PFSK-1 (cell line): ENCODE measurements around the gene MRPL16. TPM values are rescaled to one million over a fixed set of nuclear protein-coding genes. Genes with fewer than 3 reads are reported as not detected.

Source experiments
- FOXP2 ChIP-seq: optimal IDR thresholded peaks from 2 replicates; pipeline ENCODE3; 2011; ENCODE audit warnings: borderline replicate concordance, control low read depth, inconsistent platforms; ENCODE audit not compliant: insufficient read depth; ENCODE audit errors: extremely low read length, extremely low read depth
- POLR2AphosphoS5 ChIP-seq: IDR thresholded peaks from 2 replicates; pipeline ENCODE4 v1.6.1; 2012; ENCODE audit warnings: low read depth, mild to moderate bottlenecking, control low read depth, low read length, moderate library complexity
- SIN3A ChIP-seq: IDR thresholded peaks from 2 replicates; pipeline ENCODE4 v1.6.1; 2012; ENCODE audit warnings: mild to moderate bottlenecking, low read length, moderate library complexity, borderline replicate concordance; ENCODE audit not compliant: insufficient read depth
- TAF1 ChIP-seq: IDR thresholded peaks from 2 replicates; pipeline ENCODE4 v1.6.1; 2012; ENCODE audit warnings: low read length, control low read depth, borderline replicate concordance; ENCODE audit not compliant: insufficient read depth
- polyA plus RNA-seq: library from polyadenylated mRNA; unstranded; fragments of >200 nt; gene quantifications from one replicate; pipeline ENCODE4 v1.2.1, GENCODE V29; 2012; ENCODE audit warnings: low read depth, missing spikeins; ENCODE audit not compliant: insufficient read length
- TF ChIP-seq, protein P1 (sequence below), 2 experiments: IDR thresholded peaks; 2 replicates each; pipeline versions ENCODE4 v1.6.1 to v1.8.0; 2011 to 2012; ENCODE audit warnings: low read depth in 2 of 2, low read length in 2 of 2, control low read depth in 1 of 2, inconsistent platforms in 1 of 2, mild to moderate bottlenecking in 1 of 2, moderate library complexity in 1 of 2; ENCODE audit not compliant: insufficient read depth in 1 of 2

MRPL16 gene
- polyA plus RNA-seq, result 34.3 TPM

DNA sequence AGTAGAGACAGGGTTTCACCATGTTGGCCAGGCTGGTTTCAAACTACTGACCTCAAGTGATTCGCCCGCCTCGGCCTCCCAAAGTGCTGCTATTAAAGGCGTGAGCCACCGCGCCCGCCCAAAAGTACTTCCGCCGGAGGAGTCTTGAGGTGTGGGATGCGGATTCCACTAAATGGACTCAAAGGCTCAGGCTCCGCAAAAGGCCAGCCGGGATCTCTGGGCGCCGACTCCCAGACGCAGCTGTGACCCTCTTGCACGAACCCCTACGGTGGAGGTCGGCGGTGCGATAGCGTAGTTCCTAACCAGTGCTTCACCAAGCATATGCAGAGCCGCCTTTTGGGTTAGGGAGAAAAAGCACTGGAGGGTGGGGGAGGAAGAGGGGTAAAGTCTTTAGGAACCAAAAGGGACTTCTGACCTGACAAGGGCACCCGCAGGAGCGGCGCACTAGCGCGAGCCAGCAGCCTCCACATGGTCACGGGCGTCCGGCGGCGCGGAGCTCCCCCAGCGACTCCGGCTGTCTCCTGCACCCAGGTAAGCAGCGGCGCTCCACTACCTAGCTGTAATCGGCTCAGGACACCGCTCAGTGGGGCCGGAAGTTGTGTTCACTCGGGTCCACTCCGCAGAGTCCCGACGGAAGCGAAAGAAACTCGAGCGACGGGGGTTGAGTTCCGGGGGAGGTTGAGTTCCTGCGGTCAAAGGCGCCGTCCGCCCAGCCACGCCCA, at the start of gene MRPL16:
TSS of gene MRPL16 (minus strand) at position 590 of the 722 bp plus-strand sequence. CDS start at position 470, 120 bp downstream.
- peak; percentile 93 for TF ChIP-seq POLR2AphosphoS5
- peak; percentile 78; the same call in 1 of the 2 replicates for TF ChIP-seq SIN3A
- peak; percentile 99 for TF ChIP-seq TAF1
- peak; percentile 64 for TF ChIP-seq FOXP2
- TF ChIP-seq, protein P1, sequence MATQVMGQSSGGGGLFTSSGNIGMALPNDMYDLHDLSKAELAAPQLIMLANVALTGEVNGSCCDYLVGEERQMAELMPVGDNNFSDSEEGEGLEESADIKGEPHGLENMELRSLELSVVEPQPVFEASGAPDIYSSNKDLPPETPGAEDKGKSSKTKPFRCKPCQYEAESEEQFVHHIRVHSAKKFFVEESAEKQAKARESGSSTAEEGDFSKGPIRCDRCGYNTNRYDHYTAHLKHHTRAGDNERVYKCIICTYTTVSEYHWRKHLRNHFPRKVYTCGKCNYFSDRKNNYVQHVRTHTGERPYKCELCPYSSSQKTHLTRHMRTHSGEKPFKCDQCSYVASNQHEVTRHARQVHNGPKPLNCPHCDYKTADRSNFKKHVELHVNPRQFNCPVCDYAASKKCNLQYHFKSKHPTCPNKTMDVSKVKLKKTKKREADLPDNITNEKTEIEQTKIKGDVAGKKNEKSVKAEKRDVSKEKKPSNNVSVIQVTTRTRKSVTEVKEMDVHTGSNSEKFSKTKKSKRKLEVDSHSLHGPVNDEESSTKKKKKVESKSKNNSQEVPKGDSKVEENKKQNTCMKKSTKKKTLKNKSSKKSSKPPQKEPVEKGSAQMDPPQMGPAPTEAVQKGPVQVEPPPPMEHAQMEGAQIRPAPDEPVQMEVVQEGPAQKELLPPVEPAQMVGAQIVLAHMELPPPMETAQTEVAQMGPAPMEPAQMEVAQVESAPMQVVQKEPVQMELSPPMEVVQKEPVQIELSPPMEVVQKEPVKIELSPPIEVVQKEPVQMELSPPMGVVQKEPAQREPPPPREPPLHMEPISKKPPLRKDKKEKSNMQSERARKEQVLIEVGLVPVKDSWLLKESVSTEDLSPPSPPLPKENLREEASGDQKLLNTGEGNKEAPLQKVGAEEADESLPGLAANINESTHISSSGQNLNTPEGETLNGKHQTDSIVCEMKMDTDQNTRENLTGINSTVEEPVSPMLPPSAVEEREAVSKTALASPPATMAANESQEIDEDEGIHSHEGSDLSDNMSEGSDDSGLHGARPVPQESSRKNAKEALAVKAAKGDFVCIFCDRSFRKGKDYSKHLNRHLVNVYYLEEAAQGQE (IDR thresholded peaks at IDR 0.05; ENCODE audit: insufficient read depth in 1 of 2, low read depth in 2 of 2, low read length in 2 of 2), result peak in 1 of 2 experiments; percentile 78; a peak in 2 of 4 replicates

DNA sequence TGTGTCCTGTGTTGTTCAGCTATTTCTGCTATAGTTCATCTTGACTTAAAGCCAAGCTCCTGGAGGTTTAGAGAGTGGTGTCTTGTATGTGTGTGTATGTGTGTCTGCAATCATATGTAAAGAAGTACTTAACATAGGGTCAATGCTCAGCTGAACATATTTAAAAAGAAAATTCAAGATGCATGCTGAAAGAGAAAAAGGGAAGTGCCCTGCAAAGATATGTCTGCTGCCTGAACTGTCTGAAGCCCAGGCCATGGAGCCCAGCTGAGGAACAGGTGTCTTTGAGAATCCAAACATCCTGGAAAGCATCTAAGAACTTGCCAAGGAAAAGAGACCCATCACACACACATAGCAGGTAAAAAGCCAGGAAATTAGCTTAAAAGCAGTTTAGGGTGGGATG, 49.1 kb upstream of the MRPL16 start:
- no peak for TF ChIP-seq POLR2AphosphoS5

DNA sequence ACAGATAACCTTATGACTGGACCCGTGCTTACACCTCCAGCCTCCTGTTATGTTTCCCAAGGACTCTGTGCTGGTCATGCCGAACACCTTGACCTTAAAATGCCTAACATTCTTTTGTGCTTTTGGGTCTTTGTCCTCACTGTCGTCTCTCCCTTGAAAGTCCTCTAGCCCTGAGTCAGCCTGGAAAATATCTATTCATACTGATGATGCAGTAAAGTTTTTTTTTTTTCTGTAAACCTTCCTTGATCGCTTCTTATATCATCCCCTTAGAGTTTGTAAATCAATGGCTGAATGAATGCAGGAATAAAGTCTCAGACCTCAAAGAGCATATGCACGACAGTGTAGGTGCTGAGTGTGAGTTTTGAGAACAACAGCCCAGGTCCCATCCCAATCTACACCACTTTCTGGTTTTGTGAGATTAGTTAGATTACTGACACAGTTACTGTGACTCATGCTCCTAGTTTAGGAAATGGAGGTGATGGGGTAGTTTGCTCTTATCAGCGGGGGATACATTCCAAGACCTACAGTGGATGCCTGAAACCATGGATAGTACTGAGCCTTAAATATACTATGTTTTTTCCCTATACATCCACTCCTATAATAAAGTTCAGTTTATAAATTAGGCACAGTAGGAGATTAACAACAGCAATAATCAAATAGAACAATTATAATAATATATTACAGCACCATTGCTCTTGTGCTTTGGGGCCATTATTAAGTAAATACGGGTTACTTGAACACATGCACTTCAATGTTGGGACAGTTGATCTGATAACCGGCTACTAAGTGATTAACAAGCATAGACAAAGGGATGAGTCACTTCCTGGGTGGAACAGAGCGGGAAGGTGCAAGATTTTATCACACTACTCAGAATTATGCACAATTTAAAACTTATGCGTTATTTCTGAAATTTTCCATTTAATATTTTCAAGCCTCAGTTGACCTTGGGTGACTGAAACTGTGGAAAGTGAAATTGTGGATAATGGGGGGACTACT, 47.2 kb upstream of the MRPL16 start:
- TF ChIP-seq, protein P1 (IDR thresholded peaks at IDR 0.05; ENCODE audit: insufficient read depth in 1 of 2, low read depth in 2 of 2, low read length in 2 of 2), result no peak
- TF ChIP-seq POLR2AphosphoS5 (no peak), SIN3A (no peak), FOXP2 (no peak), TAF1 (no peak)

DNA sequence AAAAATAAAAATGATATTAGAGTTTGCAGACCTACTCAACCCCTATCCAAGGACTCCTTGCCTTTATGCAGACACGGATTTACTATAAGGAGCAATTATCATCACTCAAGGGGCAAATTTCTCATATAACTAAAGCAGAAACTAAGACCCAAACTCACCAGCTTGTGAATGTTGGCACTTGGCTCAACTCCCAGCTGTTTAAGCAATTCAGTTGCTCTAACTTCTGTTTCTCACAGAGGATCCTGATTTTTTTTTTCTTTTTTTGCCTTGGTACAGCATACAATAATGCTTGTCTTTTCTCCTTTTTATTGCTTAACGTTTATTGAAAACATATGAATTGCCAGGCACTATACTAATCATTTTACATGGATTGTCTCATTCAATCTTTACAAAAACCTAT, 44.3 kb upstream of the MRPL16 start:
- TF ChIP-seq, protein P1 (IDR thresholded peaks at IDR 0.05; ENCODE audit: insufficient read depth in 1 of 2, low read depth in 2 of 2, low read length in 2 of 2), result no peak
- no peak for TF ChIP-seq FOXP2
- no peak for TF ChIP-seq TAF1
- no peak for TF ChIP-seq POLR2AphosphoS5
- no peak for TF ChIP-seq SIN3A

DNA sequence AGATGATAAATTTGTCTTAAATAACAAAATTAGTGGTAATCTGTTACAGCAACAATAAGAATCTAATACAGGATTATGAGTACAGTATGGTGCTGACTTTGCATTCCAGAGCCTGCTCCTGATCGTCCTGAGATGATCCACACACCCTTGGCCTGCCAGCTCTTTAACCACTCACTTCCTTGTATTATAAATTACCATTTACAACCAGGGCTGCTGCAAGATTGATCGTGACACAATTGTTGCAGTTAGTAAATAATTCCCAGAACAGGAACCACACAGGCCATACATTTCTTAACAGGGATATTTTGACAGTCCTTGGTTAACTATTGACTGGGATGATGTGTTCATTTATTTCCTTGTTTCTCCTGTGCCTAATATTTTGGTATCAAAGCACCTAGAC, 38.6 kb upstream of the MRPL16 start:
- TF ChIP-seq FOXP2 (no peak), POLR2AphosphoS5 (no peak), TAF1 (no peak), SIN3A (no peak)
- TF ChIP-seq, protein P1 (IDR thresholded peaks at IDR 0.05; ENCODE audit: insufficient read depth in 1 of 2, low read depth in 2 of 2, low read length in 2 of 2), result no peak
